OCI-LY1 (cell line): Measurements from ENCODE around the gene KRT84.

Experiments used
- EZH2 ChIP-seq: fragments of 200-600 bp; sonication (generic), shearing (Covaris generic); IDR thresholded peaks from 2 replicates; pipeline ENCODE4 v1.8.0; 2017; ENCODE audit warnings: borderline replicate concordance, mixed run types, mild to moderate bottlenecking, antibody characterized with exemption, low read length, moderate library complexity, mixed read lengths
- TF ChIP-seq, protein P1 (sequence below): fragments of 200-600 bp; sonication (generic), shearing (Covaris generic); IDR thresholded peaks from 2 replicates; pipeline ENCODE4 v1.5.1; 2017; ENCODE audit warnings: mild to moderate bottlenecking, antibody characterized with exemption, low read length, moderate library complexity, mixed read lengths

DNA sequence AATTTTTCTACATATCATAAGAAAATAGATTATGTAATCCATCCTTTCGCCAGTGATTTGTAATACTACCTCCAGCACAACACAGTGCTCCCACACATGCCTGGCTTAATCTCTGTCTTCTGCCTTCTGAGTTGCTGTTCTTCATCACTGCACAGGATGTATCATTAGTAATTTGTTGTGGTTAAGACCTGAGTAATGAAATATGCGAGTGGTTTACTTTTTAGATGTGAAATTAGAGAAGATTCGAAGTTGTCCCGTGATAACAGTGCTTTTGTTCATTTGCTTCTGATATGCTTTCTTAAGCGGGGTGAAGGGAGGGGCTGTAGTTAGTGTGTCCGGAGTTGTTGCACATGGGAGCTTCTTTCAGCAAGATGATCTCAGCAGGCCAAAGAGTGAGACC is 36.3 kb downstream of the KRT84 start:
- TF ChIP-seq, protein P1, sequence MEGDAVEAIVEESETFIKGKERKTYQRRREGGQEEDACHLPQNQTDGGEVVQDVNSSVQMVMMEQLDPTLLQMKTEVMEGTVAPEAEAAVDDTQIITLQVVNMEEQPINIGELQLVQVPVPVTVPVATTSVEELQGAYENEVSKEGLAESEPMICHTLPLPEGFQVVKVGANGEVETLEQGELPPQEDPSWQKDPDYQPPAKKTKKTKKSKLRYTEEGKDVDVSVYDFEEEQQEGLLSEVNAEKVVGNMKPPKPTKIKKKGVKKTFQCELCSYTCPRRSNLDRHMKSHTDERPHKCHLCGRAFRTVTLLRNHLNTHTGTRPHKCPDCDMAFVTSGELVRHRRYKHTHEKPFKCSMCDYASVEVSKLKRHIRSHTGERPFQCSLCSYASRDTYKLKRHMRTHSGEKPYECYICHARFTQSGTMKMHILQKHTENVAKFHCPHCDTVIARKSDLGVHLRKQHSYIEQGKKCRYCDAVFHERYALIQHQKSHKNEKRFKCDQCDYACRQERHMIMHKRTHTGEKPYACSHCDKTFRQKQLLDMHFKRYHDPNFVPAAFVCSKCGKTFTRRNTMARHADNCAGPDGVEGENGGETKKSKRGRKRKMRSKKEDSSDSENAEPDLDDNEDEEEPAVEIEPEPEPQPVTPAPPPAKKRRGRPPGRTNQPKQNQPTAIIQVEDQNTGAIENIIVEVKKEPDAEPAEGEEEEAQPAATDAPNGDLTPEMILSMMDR, result no peak
- TF ChIP-seq EZH2, result no peak
